HG02870 (cell line): ENCODE results near the gene FARS2.

Experiments
- ATAC-seq: cut with Tn5 transposase; IDR thresholded peaks from one replicate; pipeline ENCODE4 v1.9.1; 2021; ENCODE audit warnings: mild to moderate bottlenecking, moderate library complexity; ENCODE audit not compliant: unreplicated experiment

Gene FARS2

DNA sequence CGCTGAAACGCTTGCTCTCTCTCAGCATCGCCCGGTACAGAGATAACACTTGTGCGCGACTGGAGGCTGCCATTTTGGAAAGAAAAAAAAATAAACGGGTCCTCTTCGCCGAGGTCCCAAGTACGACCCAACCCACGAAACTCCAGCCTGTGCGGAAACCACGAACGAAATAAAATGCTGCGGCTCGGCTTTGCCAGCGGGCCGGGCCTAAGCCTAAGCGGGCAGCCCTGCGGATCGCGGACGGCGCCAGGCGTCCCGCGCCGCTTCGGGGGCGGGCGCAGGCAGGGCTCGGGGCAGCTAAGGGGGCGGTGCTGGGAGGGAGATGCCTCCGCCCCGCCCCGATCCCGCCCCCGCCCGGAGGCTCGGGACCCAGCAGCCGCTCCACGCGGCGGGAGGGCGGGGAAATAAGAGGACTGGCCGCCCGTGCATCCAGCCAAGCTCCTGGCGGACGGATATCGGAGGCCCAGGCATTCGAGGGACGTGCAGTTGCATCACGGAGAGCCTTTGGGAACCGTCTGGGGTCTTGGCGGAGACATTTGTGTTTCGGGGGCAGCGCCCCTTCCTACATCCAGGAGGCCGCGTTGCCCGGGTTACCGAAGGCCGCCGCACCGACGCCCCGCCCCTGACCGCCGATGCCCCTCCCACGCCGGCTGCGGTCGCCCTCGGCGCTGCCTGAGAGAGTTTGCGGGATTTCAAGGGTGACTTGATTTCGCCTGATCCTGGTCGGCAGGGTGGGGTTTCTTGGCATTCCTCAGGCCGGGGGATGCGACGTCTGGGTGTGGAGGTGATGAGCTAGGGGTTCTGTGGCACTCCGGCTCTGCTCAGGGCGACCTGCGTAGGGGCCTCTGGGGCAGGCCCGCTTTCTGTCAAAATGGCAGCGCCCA lies at the start of gene FARS2, which contains the start of gene LYRM4:
Gene FARS2 (plus strand): TSS at position 853 of the 884 bp plus-strand sequence.
Gene LYRM4 (minus strand): TSS at position 290 of the 884 bp plus-strand sequence. CDS start 217 bp downstream, at position 73.
- peak; percentile 72 for ATAC-seq

- no peak for ATAC-seq
Measured at GRCh38 chr6:5213836-5214235, 47.5 kb upstream of the FARS2 start.

- no peak for ATAC-seq
Measured at GRCh38 chr6:5214570-5215052, 46.7 kb upstream of the FARS2 start.

- no peak for ATAC-seq
Measured at GRCh38 chr6:5215159-5215558, 46.2 kb upstream of the FARS2 start.

- no peak for ATAC-seq
Measured at GRCh38 chr6:5215799-5216198, 45.5 kb upstream of the FARS2 start.

DNA sequence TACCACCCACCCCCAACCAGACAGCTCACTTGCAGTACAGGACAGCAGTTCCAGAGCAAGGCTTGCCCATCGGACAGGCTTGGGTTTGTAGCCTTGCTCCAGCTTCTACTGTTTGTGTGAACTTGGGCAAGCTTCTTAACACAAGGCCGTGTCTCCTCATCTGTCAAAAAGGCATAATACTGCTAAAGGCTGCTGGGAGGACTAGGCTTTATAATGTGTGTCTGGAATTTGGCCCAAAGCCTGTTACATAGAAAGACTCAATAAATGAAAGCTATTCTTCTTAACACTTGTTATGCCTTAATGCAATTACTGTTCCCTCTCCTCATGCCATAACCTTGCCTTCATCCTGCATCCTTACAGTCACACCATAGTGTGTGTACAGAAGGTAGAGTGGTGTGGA lies 44.0 kb upstream of the FARS2 start:
- ATAC-seq = no peak

GRCh38 chr6:5219011-5219691 lies 42.2 kb upstream of the FARS2 start:
- no peak for ATAC-seq

- ATAC-seq = no peak
Measured at GRCh38 chr6:5220443-5220842, 40.9 kb upstream of the FARS2 start.

- no peak for ATAC-seq
Measured at GRCh38 chr6:5223309-5223708, 38.0 kb upstream of the FARS2 start.

DNA sequence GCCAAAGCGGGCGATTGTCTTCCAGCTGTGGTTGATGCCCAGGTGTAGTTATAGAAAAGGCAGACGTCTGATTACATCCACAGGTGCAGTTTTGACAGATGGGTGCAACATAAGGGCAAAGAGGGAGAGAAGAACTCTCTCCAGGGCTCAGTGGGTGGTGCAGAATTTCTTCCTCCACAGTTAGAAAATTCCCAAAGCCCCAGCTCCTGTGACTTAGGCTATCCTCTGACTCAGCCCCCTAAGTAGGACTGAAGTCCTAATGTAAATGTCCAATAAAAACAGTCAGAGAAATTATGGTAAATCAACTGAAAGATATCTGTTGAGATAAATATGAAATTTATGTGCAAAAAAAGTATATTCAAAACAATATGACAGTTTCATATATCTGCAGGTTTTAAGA lies 32.0 kb upstream of the FARS2 start:
- ATAC-seq = no peak

- no peak for ATAC-seq
Measured at GRCh38 chr6:5230081-5230480, 31.2 kb upstream of the FARS2 start.

DNA sequence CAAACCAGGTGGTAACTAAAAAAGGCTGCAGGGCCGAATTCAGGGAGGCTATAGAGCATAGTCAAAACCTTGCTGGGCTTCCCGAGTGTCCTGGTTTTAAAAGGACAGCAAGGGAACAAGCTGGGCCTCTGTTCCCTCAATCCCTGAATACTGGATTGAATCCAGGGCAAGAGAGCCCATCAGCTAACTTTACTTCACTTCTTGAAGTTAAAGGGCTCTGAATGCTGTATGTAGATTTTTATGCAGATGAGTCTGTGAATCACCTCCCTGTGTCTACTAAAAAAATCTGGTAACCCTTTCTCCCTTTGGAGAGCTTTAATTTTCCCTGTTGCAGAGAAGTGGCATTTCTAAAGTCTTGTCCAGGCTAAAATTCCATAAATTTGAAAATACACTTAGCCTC lies 30.0 kb upstream of the FARS2 start:
- ATAC-seq = no peak

DNA sequence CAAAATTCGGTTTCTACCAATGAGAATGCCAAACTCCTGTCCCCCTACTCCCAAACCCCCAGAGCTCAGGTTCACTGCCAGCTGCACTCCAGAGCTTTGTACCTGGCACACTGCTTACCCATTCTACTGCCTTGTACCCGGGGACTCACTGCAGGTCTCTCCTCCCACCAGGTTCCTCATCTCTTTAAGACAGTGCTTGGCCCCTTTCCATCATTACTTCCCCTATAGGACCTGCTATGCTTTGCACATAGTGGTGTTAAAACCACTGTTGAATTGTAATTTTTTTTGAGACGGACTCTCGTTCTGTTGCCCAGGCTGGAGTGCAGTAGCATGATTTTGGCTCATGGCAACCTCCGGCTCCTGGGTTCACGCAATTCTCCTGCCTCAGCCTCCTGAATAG lies 26.4 kb upstream of the FARS2 start:
- ATAC-seq = no peak

GRCh38 chr6:5235830-5236229 lies 25.5 kb upstream of the FARS2 start:
- no peak for ATAC-seq

- no peak for ATAC-seq
Measured at GRCh38 chr6:5237805-5238204, 23.5 kb upstream of the FARS2 start.

- ATAC-seq = no peak
Measured at GRCh38 chr6:5238336-5238735, 23.0 kb upstream of the FARS2 start.

- no peak for ATAC-seq
Measured at GRCh38 chr6:5241252-5241651, 20.1 kb upstream of the FARS2 start.

GRCh38 chr6:5243069-5243468 lies 18.2 kb upstream of the FARS2 start:
- ATAC-seq = no peak

- ATAC-seq = no peak
Measured at GRCh38 chr6:5246141-5247097, 14.9 kb upstream of the FARS2 start.

DNA sequence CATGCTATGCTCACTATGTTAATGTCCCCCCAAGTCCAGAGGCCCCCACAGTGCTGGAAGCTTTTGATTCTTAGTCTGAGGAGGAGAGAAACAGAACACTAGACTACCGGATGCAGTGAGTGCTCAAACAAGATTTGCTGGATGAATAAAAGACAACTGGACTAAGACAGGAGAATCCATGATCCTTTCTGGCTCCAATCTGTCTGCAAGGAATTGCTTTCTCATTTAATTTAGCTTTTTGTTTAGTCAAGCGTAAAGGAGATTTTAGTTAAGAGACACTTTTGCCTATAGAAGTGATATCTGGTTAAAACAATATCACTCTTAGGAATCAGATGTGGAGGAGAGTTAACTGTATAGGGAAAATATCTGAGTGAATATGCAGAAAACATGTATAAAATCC lies 14.1 kb upstream of the FARS2 start:
- no peak for ATAC-seq
